Mesenteric fat pad (tissue), 1 donor: ENCODE data around the gene SPEG. TPM values are rescaled to one million over a fixed set of nuclear protein-coding genes. Genes with fewer than 3 reads are reported as not detected.
A peak's percentile ranks its signal among the peaks of the same experiment; 100 is the strongest.

Source experiments
- DNase-seq: peaks from one replicate; pipeline ENCODE4 v3.0.0-alpha.2; 2020; ENCODE audit warnings: low spot score
- total RNA-seq: library from RNA; stranded (reverse); fragmentation: NEBNext Ultra II Directional; extraction: Animal tissue kit (Norgen Biotek cat#: 25700); gene quantifications from one replicate; pipeline ENCODE4 v1.2.1, GENCODE V29; 2021
- donor health status: DM: yes; HTN: yes; CAD: no.

Gene SPEG
- total RNA-seq, 1 donor from 2014 or later = 4.7 TPM

GRCh38 chr2:219543596-219544358 is 109.1 kb downstream of the SPEG start, which contains the start of the genes CHPF and TMEM198:
Gene CHPF, minus strand, starts transcription at chr2:219543809. Its CDS starts 271 bp downstream, at chr2:219543538.
Gene TMEM198, plus strand, starts transcription at chr2:219544028. Its CDS starts 700 bp downstream, at chr2:219544728.
- peak; percentile 98 for DNase-seq

GRCh38 chr2:219544567-219544966 is 109.9 kb downstream of the SPEG start:
- DNase-seq = no peak

GRCh38 chr2:219545295-219545942 is 110.8 kb downstream of the SPEG start:
- DNase-seq = no peak

GRCh38 chr2:219545943-219546352 is 111.3 kb downstream of the SPEG start:
- DNase-seq = no peak

- no peak for DNase-seq
Measured at GRCh38 chr2:219547621-219548020, 113.0 kb downstream of the SPEG start.

Other genes starting within 250 kb of the SPEG start
- 31.3 TPM for gene ZFAND2B, start 228.1 kb upstream of the SPEG start, total RNA-seq
- 36.5 TPM for gene ABCB6, start 215.9 kb upstream of the SPEG start, total RNA-seq
- 59.0 TPM for gene ATG9A, start 205.2 kb upstream of the SPEG start, total RNA-seq
- 15.9 TPM for gene ANKZF1, start 205.0 kb upstream of the SPEG start, total RNA-seq
- gene GLB1L, start 189.4 kb upstream of the SPEG start, total RNA-seq = 13.5 TPM
- 16.1 TPM for gene STK16, start 189.4 kb upstream of the SPEG start, total RNA-seq
- not detected for gene TUBA4B, start 181.6 kb upstream of the SPEG start, total RNA-seq
- 21.7 TPM for gene TUBA4A, start 180.9 kb upstream of the SPEG start, total RNA-seq
- 67.5 TPM for gene DNAJB2, start 155.5 kb upstream of the SPEG start, total RNA-seq
- gene PTPRN, start 125.4 kb upstream of the SPEG start, total RNA-seq = not detected
- not detected for gene RESP18, start 102.1 kb upstream of the SPEG start, total RNA-seq
- gene DNPEP, start 46.9 kb upstream of the SPEG start, total RNA-seq = 78.6 TPM
- gene DES, start 16.5 kb upstream of the SPEG start, total RNA-seq = 62.5 TPM
- gene GMPPA, start 64.0 kb downstream of the SPEG start, total RNA-seq = 32.4 TPM
- gene ASIC4, start 79.6 kb downstream of the SPEG start, total RNA-seq = not detected
- 24.1 TPM for gene CHPF, start 109.0 kb downstream of the SPEG start, total RNA-seq
- gene TMEM198, start 109.2 kb downstream of the SPEG start, total RNA-seq = 2.6 TPM
- gene OBSL1, start 136.7 kb downstream of the SPEG start, total RNA-seq = 61.5 TPM
- gene INHA, start 137.5 kb downstream of the SPEG start, total RNA-seq = 0.45 TPM
- 17.1 TPM for gene STK11IP, start 163.0 kb downstream of the SPEG start, total RNA-seq
- 6.7 TPM for gene SLC4A3, start 192.8 kb downstream of the SPEG start, total RNA-seq